ENCODE data around the gene MAJIN.

The MAJIN gene

GRCh38 chr11:64923944-64924909 is 47.7 kb downstream of the MAJIN start, which contains the start of gene PPP2R5B:
Gene PPP2R5B (plus strand): TSS chr11:64924689. CDS start chr11:64925735, 1,046 bp downstream.
- H3K27me3 Mint-ChIP-seq = no peaks in the 10 kb centered on the region
- peak within 1 kb of the TSS; percentile 97 for H3K27ac Mint-ChIP-seq (ENCODE audit: low read depth)
- ATAC-seq (replicated peaks; ENCODE audit: extremely low read depth, poor library complexity, severe bottlenecking) (peak; percentile 97), DNase-seq (ENCODE audit: low spot score in 2 of 2) (peak; percentile 81 to 83)
- H3K4me1 Mint-ChIP-seq = peaks cover 25% of the 10 kb centered on the region
- H3K36me3 Mint-ChIP-seq (ENCODE audit: insufficient read depth) = peaks cover 7% of the 10 kb centered on the region
- peak within 1 kb of the TSS; percentile 98 for H3K4me3 Mint-ChIP-seq
- no peaks in the 10 kb centered on the region for H3K9me3 Mint-ChIP-seq

- DNase-seq (ENCODE audit: low spot score in 2 of 2) = no peak
- Mint-ChIP-seq H3K36me3 (ENCODE audit: insufficient read depth) (peaks cover 8% of the 10 kb centered on the region), H3K27me3 (no peaks in the 10 kb centered on the region), H3K27ac (ENCODE audit: low read depth) (no peak overlapping the region), H3K9me3 (no peaks in the 10 kb centered on the region), H3K4me1 (peaks cover 25% of the 10 kb centered on the region), H3K4me3 (peak overlapping the region; percentile 98)
- no peak for ATAC-seq (replicated peaks; ENCODE audit: extremely low read depth, poor library complexity, severe bottlenecking)
Observed at GRCh38 chr11:64923151-64923661, 48.7 kb downstream of the MAJIN start.

- ATAC-seq (replicated peaks; ENCODE audit: extremely low read depth, poor library complexity, severe bottlenecking) (no peak), DNase-seq (ENCODE audit: low spot score in 2 of 2) (no peak)
- peaks cover 11% of the 10 kb centered on the region for H3K36me3 Mint-ChIP-seq (ENCODE audit: insufficient read depth)
- peaks cover 32% of the 10 kb centered on the region for H3K4me1 Mint-ChIP-seq
- H3K27me3 Mint-ChIP-seq = no peaks in the 10 kb centered on the region
- H3K9me3 Mint-ChIP-seq = no peaks in the 10 kb centered on the region
- H3K27ac Mint-ChIP-seq (ENCODE audit: low read depth) = no peak overlapping the region
- H3K4me3 Mint-ChIP-seq = no peak overlapping the region
Observed at GRCh38 chr11:64921384-64921783, 50.5 kb downstream of the MAJIN start.

GRCh38 chr11:64920124-64920523 is 51.8 kb downstream of the MAJIN start:
- no peak overlapping the region for H3K4me3 Mint-ChIP-seq
- no peak overlapping the region for H3K27ac Mint-ChIP-seq (ENCODE audit: low read depth)
- peaks cover 39% of the 10 kb centered on the region for H3K4me1 Mint-ChIP-seq
- H3K27me3 Mint-ChIP-seq = no peaks in the 10 kb centered on the region
- no peaks in the 10 kb centered on the region for H3K9me3 Mint-ChIP-seq
- peaks cover 16% of the 10 kb centered on the region for H3K36me3 Mint-ChIP-seq (ENCODE audit: insufficient read depth)
- DNase-seq (ENCODE audit: low spot score in 2 of 2) = no peak
- ATAC-seq (replicated peaks; ENCODE audit: extremely low read depth, poor library complexity, severe bottlenecking) = no peak

- Mint-ChIP-seq H3K27me3 (no peaks in the 10 kb centered on the region), H3K9me3 (no peaks in the 10 kb centered on the region), H3K36me3 (ENCODE audit: insufficient read depth) (peaks cover 16% of the 10 kb centered on the region), H3K27ac (ENCODE audit: low read depth) (no peak overlapping the region), H3K4me1 (peaks cover 34% of the 10 kb centered on the region), H3K4me3 (no peak overlapping the region)
- DNase-seq (ENCODE audit: low spot score in 2 of 2) = no peak
- ATAC-seq (replicated peaks; ENCODE audit: extremely low read depth, poor library complexity, severe bottlenecking) = no peak
Observed at GRCh38 chr11:64919627-64920026, 52.3 kb downstream of the MAJIN start.

GRCh38 chr11:64918017-64918416 is 53.9 kb downstream of the MAJIN start:
- peaks cover 23% of the 10 kb centered on the region for H3K36me3 Mint-ChIP-seq (ENCODE audit: insufficient read depth)
- H3K4me1 Mint-ChIP-seq = peaks cover 23% of the 10 kb centered on the region
- no peak for DNase-seq (ENCODE audit: low spot score in 2 of 2)
- H3K27ac Mint-ChIP-seq (ENCODE audit: low read depth) = peak overlapping the region; percentile 93
- no peaks in the 10 kb centered on the region for H3K27me3 Mint-ChIP-seq
- ATAC-seq (replicated peaks; ENCODE audit: extremely low read depth, poor library complexity, severe bottlenecking) = no peak
- no peaks in the 10 kb centered on the region for H3K9me3 Mint-ChIP-seq
- peak overlapping the region; percentile 91 for H3K4me3 Mint-ChIP-seq

GRCh38 chr11:64917663-64917995 is 54.3 kb downstream of the MAJIN start:
- no peaks in the 10 kb centered on the region for H3K27me3 Mint-ChIP-seq
- DNase-seq (ENCODE audit: low spot score in 2 of 2) (no peak), ATAC-seq (replicated peaks; ENCODE audit: extremely low read depth, poor library complexity, severe bottlenecking) (no peak)
- H3K4me3 Mint-ChIP-seq = peak overlapping the region; percentile 91
- peaks cover 23% of the 10 kb centered on the region for H3K4me1 Mint-ChIP-seq
- H3K27ac Mint-ChIP-seq (ENCODE audit: low read depth) = peak overlapping the region; percentile 93
- H3K36me3 Mint-ChIP-seq (ENCODE audit: insufficient read depth) = peaks cover 26% of the 10 kb centered on the region
- H3K9me3 Mint-ChIP-seq = no peaks in the 10 kb centered on the region

GRCh38 chr11:64916775-64917662 is 54.9 kb downstream of the MAJIN start, which contains the start of gene ATG2A:
Gene ATG2A (minus strand): TSS chr11:64917209. CDS start chr11:64917135, 74 bp downstream.
- Mint-ChIP-seq H3K9me3 (no peaks in the 10 kb centered on the region), H3K27me3 (no peaks in the 10 kb centered on the region), H3K4me1 (peaks cover 23% of the 10 kb centered on the region), H3K36me3 (ENCODE audit: insufficient read depth) (peaks cover 28% of the 10 kb centered on the region), H3K27ac (ENCODE audit: low read depth) (peak within 1 kb of the TSS; percentile 93), H3K4me3 (peak within 1 kb of the TSS; percentile 91)
- ATAC-seq (replicated peaks; ENCODE audit: extremely low read depth, poor library complexity, severe bottlenecking) (peak; percentile 94), DNase-seq (ENCODE audit: low spot score in 2 of 2) (peak; percentile 98 to 99)

- peak; percentile 41 for ATAC-seq (replicated peaks; ENCODE audit: extremely low read depth, poor library complexity, severe bottlenecking)
- Mint-ChIP-seq H3K4me3 (peak overlapping the region; percentile 91), H3K27ac (ENCODE audit: low read depth) (peak overlapping the region; percentile 93), H3K36me3 (ENCODE audit: insufficient read depth) (peaks cover 35% of the 10 kb centered on the region), H3K4me1 (peaks cover 29% of the 10 kb centered on the region), H3K9me3 (no peaks in the 10 kb centered on the region), H3K27me3 (no peaks in the 10 kb centered on the region)
- peak; percentile 44 to 62 for DNase-seq (ENCODE audit: low spot score in 2 of 2)
Observed at GRCh38 chr11:64916040-64916774, 55.7 kb downstream of the MAJIN start.

- peak overlapping the region; percentile 93 for H3K27ac Mint-ChIP-seq (ENCODE audit: low read depth)
- DNase-seq (ENCODE audit: low spot score in 2 of 2) (no peak), ATAC-seq (replicated peaks; ENCODE audit: extremely low read depth, poor library complexity, severe bottlenecking) (no peak)
- H3K9me3 Mint-ChIP-seq = no peaks in the 10 kb centered on the region
- H3K4me1 Mint-ChIP-seq = peaks cover 29% of the 10 kb centered on the region
- H3K36me3 Mint-ChIP-seq (ENCODE audit: insufficient read depth) = peaks cover 40% of the 10 kb centered on the region
- H3K4me3 Mint-ChIP-seq = peak overlapping the region; percentile 91
- no peaks in the 10 kb centered on the region for H3K27me3 Mint-ChIP-seq
Observed at GRCh38 chr11:64915376-64915887, 56.5 kb downstream of the MAJIN start.

- Mint-ChIP-seq H3K27me3 (no peaks in the 10 kb centered on the region), H3K4me3 (peak overlapping the region; percentile 32), H3K36me3 (ENCODE audit: insufficient read depth) (peaks cover 47% of the 10 kb centered on the region), H3K9me3 (no peaks in the 10 kb centered on the region), H3K4me1 (peaks cover 29% of the 10 kb centered on the region), H3K27ac (ENCODE audit: low read depth) (peak overlapping the region; percentile 25)
- ATAC-seq (replicated peaks; ENCODE audit: extremely low read depth, poor library complexity, severe bottlenecking) = no peak
- DNase-seq (ENCODE audit: low spot score in 2 of 2) = no peak
Observed at GRCh38 chr11:64914123-64914522, 57.8 kb downstream of the MAJIN start.

Data from central memory CD8-positive, alpha-beta T cell (primary cell).